SK-N-SH (cell line): ENCODE data around the gene PHF23. TPM values are rescaled to one million over a fixed set of nuclear protein-coding genes. Genes with fewer than 3 reads are reported as not detected.

Experiments
- CTCF ChIA-PET: fragments of 300-600, 350-600 bp; formaldehyde crosslinking; extraction: SDS; loops from one replicate; lab custom pipeline; 2021; lab: Yijun Ruan, JAX
- POLR2A ChIA-PET: fragments of 350-600 bp; sonication (Branson Sonifier 250); formaldehyde crosslinking; extraction: SDS; loops from one replicate; lab custom pipeline; 2020; ENCODE audit warnings: antibody characterized with exemption, inconsistent platforms; lab: Yijun Ruan, JAX
- DNase-seq: peaks from one replicate; pipeline ENCODE4 v3.0.0; 2012
- H2AFZ ChIP-seq: fragments of 200-600 bp; sonication (generic); 2 replicates; pipeline ENCODE4 v1.8.1; 2016; ENCODE audit warnings: antibody characterized with exemption, mild to moderate bottlenecking, low read depth
- H3F3A ChIP-seq: fragments of 200-600 bp; sonication (generic); replicated peaks from 2 replicates; pipeline ENCODE3; 2016; ENCODE audit warnings: antibody characterized with exemption, mild to moderate bottlenecking; ENCODE audit not compliant: insufficient read depth
- H3K27ac ChIP-seq, 2 experiments: fragments of 200-500 bp in 1 of 2; fragments of 200-600 bp in 1 of 2; sonication (Bioruptor generic) in 1 of 2; sonication (generic), shearing (Covaris generic) in 1 of 2; 2 replicates each; pipeline versions ENCODE4 v1.5.1 to v1.6.1; 2014 to 2016; ENCODE audit warnings: low read depth in 2 of 2, inconsistent platforms in 1 of 2, low read length in 1 of 2, mild to moderate bottlenecking in 1 of 2, mixed read lengths in 1 of 2
- H3K27me3 ChIP-seq: fragments of 200-600 bp; sonication (generic), shearing (Covaris generic); 2 replicates; pipeline ENCODE4 v1.6.1; 2016; ENCODE audit warnings: mixed run types; ENCODE audit not compliant: insufficient read depth
- H3K36me3 ChIP-seq, 2 experiments: fragments of 200-500 bp in 1 of 2; fragments of 200-600 bp in 1 of 2; sonication (Bioruptor generic) in 1 of 2; sonication (generic) in 1 of 2; replicated peaks in 1 of 2; 2 replicates each; pipeline versions ENCODE3 to v1.5.1; 2014 to 2016; ENCODE audit warnings: low read length in 1 of 2, mild to moderate bottlenecking in 1 of 2; ENCODE audit not compliant: insufficient read depth in 2 of 2, control insufficient read depth in 1 of 2
- H3K4me1 ChIP-seq, 2 experiments: fragments of 200-500 bp in 1 of 2; fragments of 200-600 bp in 1 of 2; sonication (Bioruptor generic) in 1 of 2; sonication (generic), shearing (Covaris generic) in 1 of 2; 2 replicates each; pipeline versions ENCODE4 v1.5.1 to v1.6.1; 2014 to 2016; ENCODE audit warnings: low read depth in 1 of 2, low read length in 1 of 2, mixed run types in 1 of 2; ENCODE audit not compliant: insufficient read depth in 2 of 2, control insufficient read depth in 1 of 2
- H3K4me2 ChIP-seq: fragments of 200-600 bp; sonication (generic), shearing (Covaris generic); 2 replicates; pipeline ENCODE4 v1.6.1; 2017; ENCODE audit warnings: mixed run types
- H3K4me3 ChIP-seq, 2 experiments: fragments of 200-500 bp in 1 of 2; fragments of 200-600 bp in 1 of 2; sonication (Bioruptor generic) in 1 of 2; sonication (generic), shearing (Covaris generic) in 1 of 2; 2 replicates each; pipeline versions ENCODE4 v1.5.1 to v1.8.1; 2014 to 2016; ENCODE audit warnings: low read depth in 2 of 2, inconsistent platforms in 1 of 2, low read length in 1 of 2, mild to moderate bottlenecking in 1 of 2, mixed read lengths in 1 of 2, moderate library complexity in 1 of 2
- H3K79me2 ChIP-seq: fragments of 200-600 bp; sonication (generic); 2 replicates; pipeline ENCODE4 v1.8.1; 2017; ENCODE audit warnings: mild to moderate bottlenecking; ENCODE audit not compliant: insufficient read depth
- H3K9ac ChIP-seq: fragments of 200-600 bp; sonication (generic); 2 replicates; pipeline ENCODE4 v1.6.1; 2017; ENCODE audit warnings: mixed run types
- H3K9me2 ChIP-seq: fragments of 200-600 bp; sonication (generic); 2 replicates; pipeline ENCODE4 v1.6.1; 2017; ENCODE audit warnings: mixed run types
- H3K9me3 ChIP-seq: fragments of 200-600 bp; sonication (generic); 2 replicates; pipeline ENCODE4 v1.6.1; 2017; ENCODE audit warnings: mixed run types, mild to moderate bottlenecking, moderate library complexity
- H4K20me1 ChIP-seq: fragments of 200-600 bp; sonication (generic); 2 replicates; pipeline ENCODE4 v1.6.1; 2017; ENCODE audit warnings: mild to moderate bottlenecking, mixed run types; ENCODE audit not compliant: insufficient read depth
- CHD2 ChIP-seq: fragments of 150-350 bp; IDR thresholded peaks from 2 replicates; pipeline ENCODE4 v1.6.1; 2018; ENCODE audit warnings: low read length; ENCODE audit not compliant: partially characterized antibody
- CTCF ChIP-seq: fragments of 200-600 bp; sonication (generic); IDR thresholded peaks from 2 replicates; pipeline ENCODE4 v1.6.1; 2017; ENCODE audit warnings: antibody characterized with exemption, mild to moderate bottlenecking, moderate library complexity
- FOXM1 ChIP-seq: IDR thresholded peaks from 2 replicates; pipeline ENCODE4 v1.4.0; 2012; ENCODE audit warnings: low read depth, mild to moderate bottlenecking
- GABPA ChIP-seq: IDR thresholded peaks from 2 replicates; pipeline ENCODE4 v1.4.0; 2012; ENCODE audit warnings: low read depth, mild to moderate bottlenecking
- JUND ChIP-seq: IDR thresholded peaks from 2 replicates; pipeline ENCODE4 v1.4.0; 2012
- MAX ChIP-seq: IDR thresholded peaks from 2 replicates; pipeline ENCODE4 v1.4.0; 2012; ENCODE audit warnings: low read depth
- MXI1 ChIP-seq: IDR thresholded peaks from 2 replicates; pipeline ENCODE4 v1.6.1; 2012; ENCODE audit warnings: mild to moderate bottlenecking, low read depth, low read length, improper control_type of control experiment
- NRF1 ChIP-seq: IDR thresholded peaks from 2 replicates; pipeline ENCODE4 v1.6.1; 2012; ENCODE audit warnings: low read depth, mild to moderate bottlenecking, low read length
- PBX3 ChIP-seq: IDR thresholded peaks from 2 replicates; pipeline ENCODE4; 2012
- POLR2AphosphoS5 ChIP-seq: IDR thresholded peaks from 2 replicates; pipeline ENCODE4 v1.6.1; 2012; ENCODE audit warnings: low read depth, low read length
- RAD21 ChIP-seq: IDR thresholded peaks from 2 replicates; pipeline ENCODE4 v1.6.1; 2012; ENCODE audit warnings: mild to moderate bottlenecking, low read length
- RCOR1 ChIP-seq: fragments of 150-350 bp; IDR thresholded peaks from 2 replicates; pipeline ENCODE4 v1.6.1; 2017; ENCODE audit warnings: antibody characterized with exemption, low read length
- REST ChIP-seq: IDR thresholded peaks from 2 replicates; pipeline ENCODE4 v1.6.1; 2012; ENCODE audit warnings: mild to moderate bottlenecking, low read depth, low read length, moderate library complexity
- RXRA ChIP-seq: IDR thresholded peaks from 2 replicates; pipeline ENCODE4 v1.4.0; 2012; ENCODE audit warnings: low read depth, mild to moderate bottlenecking, borderline replicate concordance
- SIN3A ChIP-seq: IDR thresholded peaks from 2 replicates; pipeline ENCODE4 v1.6.1; 2012; ENCODE audit warnings: low read depth, mild to moderate bottlenecking, low read length, moderate library complexity, borderline replicate concordance
- SMC3 ChIP-seq: IDR thresholded peaks from 2 replicates; pipeline ENCODE4 v1.6.1; 2012; ENCODE audit warnings: low read depth, low read length, improper control_type of control experiment
- TAF1 ChIP-seq: IDR thresholded peaks from 2 replicates; pipeline ENCODE4 v1.6.1; 2012; ENCODE audit warnings: low read depth, mild to moderate bottlenecking, low read length, moderate library complexity, borderline replicate concordance
- USF1 ChIP-seq: IDR thresholded peaks from 2 replicates; pipeline ENCODE4 v1.4.0; 2012; ENCODE audit warnings: low read depth, borderline replicate concordance
- USF2 ChIP-seq: fragments of 150-350 bp; IDR thresholded peaks from 2 replicates; pipeline ENCODE4 v1.6.1; 2017; ENCODE audit warnings: antibody characterized with exemption, low read length, low read depth, borderline replicate concordance
- YY1 ChIP-seq: IDR thresholded peaks from 2 replicates; pipeline ENCODE4 v1.4.0; 2012; ENCODE audit warnings: low read depth, mild to moderate bottlenecking
- ZBTB33 ChIP-seq: IDR thresholded peaks from 2 replicates; pipeline ENCODE4 v1.4.0; 2012; ENCODE audit warnings: low read depth, borderline replicate concordance
- WGBS: methylation state at CpG from one replicate; pipeline ENCODE4 v1.1.6; 2017; ENCODE audit warnings: low lambda C conversion rate; 5-methylcytosine and 5-hydroxymethylcytosine counted together
- polyA plus RNA-seq, 3 experiments: library from polyadenylated mRNA; depleted of rRNA; stranded (reverse); fragments of >200 nt; gene quantifications; 2 replicates each; pipeline ENCODE4 v1.2.3, GENCODE V29; 2012

Gene PHF23
- polyA plus RNA-seq, 1 of the 3 experiments (the other 2 are of a cell fraction), result 53.3 TPM

- Histone ChIP-seq H3K4me2 (peak overlapping the region; percentile 79), H3K79me2 (peaks cover 57% of the 10 kb centered on the region), H3K4me1 (peaks cover 12 to 19% of the 10 kb centered on the region in 2 experiments; a peak in 3 of 4 replicates), H3K27me3 (no peaks in the 10 kb centered on the region), H3F3A (peaks cover 43% of the 10 kb centered on the region), H3K36me3 (peaks cover 31 to 44% of the 10 kb centered on the region in 2 experiments), H3K9me2 (no peaks in the 10 kb centered on the region), H2AFZ (peak overlapping the region; percentile 54), H3K9ac (peak overlapping the region; percentile 97), H4K20me1 (no peaks in the 10 kb centered on the region), H3K9me3 (no peaks in the 10 kb centered on the region), H3K4me3 (peak overlapping the region; percentile 80 to 98), H3K27ac (peak overlapping the region; percentile 88 to 99)
- peak; percentile 94 for DNase-seq
- ChIA-PET POLR2A (interaction anchor here (0.6 to 1.8 kb wide), 6 partner anchors 8 to 341 kb away, joined by 3 to 7 read pairs (median 6); partner anchors contain the start of genes CTDNEP1, DVL2, ELP5 and MPDU1), CTCF (interaction anchor here (0.6 to 5.6 kb wide), 9 partner anchors 9 to 318 kb away, joined by 3 to 35 read pairs (median 5); partner anchors contain the start of genes ACADVL, CTDNEP1, DLG4 and ELP5)
- WGBS, result 5% methylated on average over 23 of the region's 49 CpGs
- TF ChIP-seq USF2 (peak; percentile 93), RXRA (no peak), NRF1 (no peak), JUND (peak; percentile 52), GABPA (peak; percentile 40; the same call in 1 of the 2 replicates), SIN3A (peak; percentile 96), POLR2AphosphoS5 (peak; percentile 79; the same call in 1 of the 2 replicates), CHD2 (peak; percentile 97), REST (0 out of 2 replicates have a peak, but pooled peaks have one; percentile 22), ZBTB33 (peak; percentile 78), MAX (peak; percentile 89), PBX3 (peak; percentile 89), MXI1 (peak; percentile 78; the same call in 1 of the 2 replicates), TAF1 (peak; percentile 62), RCOR1 (no peak), FOXM1 (no peak), YY1 (peak; percentile 66; the same call in 1 of the 2 replicates), RAD21 (no peak), CTCF (no peak), SMC3 (0 out of 2 replicates have a peak, but pooled peaks have one; percentile 5), USF1 (peak; percentile 99)
These were observed 3.6 kb upstream of the PHF23 start for GRCh38 chr17:7242717-7243452.
